Body of pancreas (tissue), 4 donors: ENCODE measurements around the gene RAD23B. TPM values are rescaled to one million over a fixed set of nuclear protein-coding genes. Genes with fewer than 3 reads are reported as not detected.
"Not testable (repeated sequence)": the region's sequence is repeated elsewhere in the genome, so short reads cannot be mapped to it uniquely, and the experiment has no call there.

Source experiments
- ATAC-seq: fragments of 150-250 bp; one replicate; pipeline ENCODE4 v1.9.1; 2016
- DNase-seq, 4 donors: peaks; one replicate each; pipeline ENCODE4 v3.0.0-alpha.2; 2019
- H3K27ac ChIP-seq, 4 donors: fragments of 200-600 bp; sonication (generic); 1 replicate in 3 of 4; 2 replicates in 1 of 4; pipeline versions ENCODE4 v1.5.1 to v1.6.1; 2016 to 2019; ENCODE audit warnings: mild to moderate bottlenecking in 1 of 4, mixed read lengths in 1 of 4, moderate library complexity in 1 of 4
- H3K27me3 ChIP-seq, 2 donors: fragments of 200-600 bp; sonication (generic); one replicate each; pipeline ENCODE4 v1.6.0; 2016; ENCODE audit warnings: mild to moderate bottlenecking in 1 of 2
- H3K36me3 ChIP-seq, 2 donors: fragments of 200-600 bp; sonication (generic); replicated peaks in 1 of 2; 2 replicates each; pipeline ENCODE4 v1.5.1; 2016; ENCODE audit warnings: low read depth in 2 of 2; ENCODE audit not compliant: insufficient read depth in 1 of 2
- H3K4me1 ChIP-seq: fragments of 200-600 bp; sonication (generic); one replicate; pipeline ENCODE4 v1.6.0; 2016
- H3K4me3 ChIP-seq, 2 donors: fragments of 200-600 bp; sonication (generic); 1 replicate in 1 of 2; 2 replicates in 1 of 2; pipeline ENCODE4 v1.5.1; 2016 to 2019
- H3K9me3 ChIP-seq, 3 donors: fragments of 200-600 bp; sonication (generic); 1 replicate in 2 of 3; 2 replicates in 1 of 3; pipeline ENCODE4 v1.5.1; 2016
- POLR2A ChIP-seq, 3 donors: fragments of 450-650 bp; IDR thresholded peaks; one replicate each; pipeline ENCODE4 v1.6.1; 2016; ENCODE audit warnings: antibody characterized with exemption in 3 of 3, mild to moderate bottlenecking in 2 of 3
- WGBS, 2 donors: methylation state at CpG; one replicate each; pipeline ENCODE4 v1.1.5; 2017; 5-methylcytosine and 5-hydroxymethylcytosine counted together
- intact Hi-C: fragments of 100-400 bp; cut with DNase I; formaldehyde crosslinking; loops from one replicate; pipeline ENCODE4 v1.15.1; 2023
- total RNA-seq, 2 donors: library from RNA; depleted of rRNA; stranded (reverse); fragments of >200 nt; gene quantifications; one replicate each; pipeline ENCODE4 v1.1.0, GENCODE V29; 2016
- TF ChIP-seq, protein P1 (sequence below), 7 experiments: fragments of 450-650 bp in 4 of 7; fragments of 200-600 bp in 3 of 7; sonication (generic) in 3 of 7; IDR thresholded peaks; one replicate each; pipeline ENCODE4 v1.5.1; 2016 to 2019; ENCODE audit warnings: antibody characterized with exemption in 7 of 7

Gene RAD23B
- total RNA-seq, 2 donors from 2014 or later: 47.1 to 50.6 TPM

DNA sequence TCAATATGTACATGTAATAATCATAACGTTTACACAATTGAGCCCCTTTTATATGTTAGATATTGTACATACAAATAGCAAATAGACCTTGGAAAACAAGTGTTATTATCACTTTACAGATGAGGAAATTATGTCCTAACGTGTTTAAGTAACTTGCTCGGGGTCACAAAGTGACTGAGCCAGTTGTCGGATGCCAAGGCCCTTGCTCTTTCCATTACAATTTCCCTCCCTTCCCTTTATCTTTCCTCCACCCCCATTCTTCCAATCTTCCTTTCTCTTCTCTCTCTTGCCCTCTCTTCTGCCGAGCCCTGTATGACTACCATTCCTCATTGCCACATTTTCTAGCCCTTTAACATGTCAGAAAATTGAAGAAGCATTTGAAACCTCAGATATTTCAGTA, 34.4 kb upstream of the RAD23B start:
- Histone ChIP-seq H3K27ac (peak overlapping the region; percentile 3 to 82 (median 65)), H3K4me1 (peaks cover 57% of the 10 kb centered on the region), H3K27me3 (no peaks in the 10 kb centered on the region), H3K4me3 (no peak overlapping the region), H3K36me3 (no peaks in the 10 kb centered on the region), H3K9me3 (no peaks in the 10 kb centered on the region)
- DNase-seq: no peak
- TF ChIP-seq POLR2A (IDR thresholded peaks at IDR 0.05): no peak
- TF ChIP-seq, protein P1, sequence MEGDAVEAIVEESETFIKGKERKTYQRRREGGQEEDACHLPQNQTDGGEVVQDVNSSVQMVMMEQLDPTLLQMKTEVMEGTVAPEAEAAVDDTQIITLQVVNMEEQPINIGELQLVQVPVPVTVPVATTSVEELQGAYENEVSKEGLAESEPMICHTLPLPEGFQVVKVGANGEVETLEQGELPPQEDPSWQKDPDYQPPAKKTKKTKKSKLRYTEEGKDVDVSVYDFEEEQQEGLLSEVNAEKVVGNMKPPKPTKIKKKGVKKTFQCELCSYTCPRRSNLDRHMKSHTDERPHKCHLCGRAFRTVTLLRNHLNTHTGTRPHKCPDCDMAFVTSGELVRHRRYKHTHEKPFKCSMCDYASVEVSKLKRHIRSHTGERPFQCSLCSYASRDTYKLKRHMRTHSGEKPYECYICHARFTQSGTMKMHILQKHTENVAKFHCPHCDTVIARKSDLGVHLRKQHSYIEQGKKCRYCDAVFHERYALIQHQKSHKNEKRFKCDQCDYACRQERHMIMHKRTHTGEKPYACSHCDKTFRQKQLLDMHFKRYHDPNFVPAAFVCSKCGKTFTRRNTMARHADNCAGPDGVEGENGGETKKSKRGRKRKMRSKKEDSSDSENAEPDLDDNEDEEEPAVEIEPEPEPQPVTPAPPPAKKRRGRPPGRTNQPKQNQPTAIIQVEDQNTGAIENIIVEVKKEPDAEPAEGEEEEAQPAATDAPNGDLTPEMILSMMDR (IDR thresholded peaks at IDR 0.05): no peak
- whole genome bisulfite sequencing, 2 donors: 42 to 49% methylated on average over 5 of the region's 5 CpGs
- ATAC-seq: no peak
- intact Hi-C loops: no loop called here

DNA sequence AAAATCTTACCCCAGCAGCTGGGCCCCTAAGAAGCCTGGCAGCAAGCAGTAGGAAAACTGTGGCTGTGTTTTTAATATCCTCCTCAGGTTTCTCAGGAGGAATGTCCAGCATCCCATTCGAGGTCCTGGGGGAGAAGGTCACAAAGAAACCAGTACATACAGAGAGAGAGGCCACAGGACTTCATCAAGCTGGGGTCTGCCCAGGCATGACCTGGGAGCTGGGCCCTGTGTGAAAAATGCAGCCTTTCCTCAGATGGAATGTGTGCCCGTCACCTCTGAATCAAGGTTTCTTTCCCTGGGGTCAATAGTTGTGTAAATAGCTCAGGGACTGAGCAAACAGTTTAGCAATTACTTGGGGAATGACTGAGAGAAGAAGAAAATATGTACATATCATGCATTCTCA, 33.9 kb upstream of the RAD23B start:
- peaks cover 53% of the 10 kb centered on the region for H3K4me1 ChIP-seq
- no peaks in the 10 kb centered on the region for H3K27me3 ChIP-seq
- intact Hi-C loops: no loop called here
- no peaks in the 10 kb centered on the region for H3K9me3 ChIP-seq
- 3 to 17% methylated on average over 2 of the region's 2 CpGs for WGBS, 2 donors
- peak in 3 of 4 donors; percentile 33 to 36 (median 35) for DNase-seq
- peak overlapping the region; percentile 3 to 82 (median 65) for H3K27ac ChIP-seq
- no peaks in the 10 kb centered on the region for H3K36me3 ChIP-seq
- ATAC-seq: peak; percentile 47
- peak in 1 of 3 donors; percentile 16 for TF ChIP-seq POLR2A (IDR thresholded peaks at IDR 0.05)
- TF ChIP-seq, protein P1 (IDR thresholded peaks at IDR 0.05): no peak
- no peak overlapping the region for H3K4me3 ChIP-seq

DNA sequence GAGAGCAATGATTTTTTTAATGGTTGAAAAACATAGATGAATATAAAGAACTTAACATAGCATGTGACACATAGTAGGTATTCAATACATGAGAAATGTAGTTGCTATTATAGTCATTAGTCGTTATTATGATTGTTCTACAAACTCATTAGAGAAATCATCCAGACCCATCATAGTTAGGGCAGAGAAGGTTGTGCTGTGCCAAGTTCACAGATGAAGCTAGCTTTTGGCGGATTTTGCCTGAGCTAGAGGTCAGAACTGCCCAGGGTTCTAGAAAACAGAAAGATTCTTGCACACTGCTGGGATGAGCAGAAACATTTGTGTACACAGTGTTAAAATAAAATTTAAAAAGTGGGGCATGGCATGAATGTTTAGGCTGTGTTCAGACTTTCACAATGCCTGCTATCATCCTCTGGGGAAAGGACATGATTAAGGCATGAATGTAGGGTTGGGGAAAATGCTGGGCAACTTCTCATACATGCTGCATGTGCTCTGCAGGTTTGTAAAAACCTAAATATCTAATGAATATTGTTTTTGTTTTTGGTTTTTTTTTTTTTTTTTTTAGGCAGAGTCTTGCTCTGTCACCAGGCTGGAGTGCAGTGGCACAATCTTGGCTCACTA, 33.3 kb upstream of the RAD23B start:
- H3K9me3 ChIP-seq: no peaks in the 10 kb centered on the region
- no peaks in the 10 kb centered on the region for H3K36me3 ChIP-seq
- DNase-seq (no peak), ATAC-seq (no peak)
- H3K4me1 ChIP-seq: peaks cover 48% of the 10 kb centered on the region
- no peak overlapping the region for H3K4me3 ChIP-seq
- TF ChIP-seq, protein P1 (IDR thresholded peaks at IDR 0.05): no peak
- no peak for TF ChIP-seq POLR2A (IDR thresholded peaks at IDR 0.05)
- H3K27ac ChIP-seq: peak overlapping the region in 3 of 4 donors; percentile 3 to 82 (median 71)
- no peaks in the 10 kb centered on the region for H3K27me3 ChIP-seq
- 55 to 73% methylated on average over 2 of the region's 2 CpGs for WGBS, 2 donors
- intact Hi-C loops: no loop called here

DNA sequence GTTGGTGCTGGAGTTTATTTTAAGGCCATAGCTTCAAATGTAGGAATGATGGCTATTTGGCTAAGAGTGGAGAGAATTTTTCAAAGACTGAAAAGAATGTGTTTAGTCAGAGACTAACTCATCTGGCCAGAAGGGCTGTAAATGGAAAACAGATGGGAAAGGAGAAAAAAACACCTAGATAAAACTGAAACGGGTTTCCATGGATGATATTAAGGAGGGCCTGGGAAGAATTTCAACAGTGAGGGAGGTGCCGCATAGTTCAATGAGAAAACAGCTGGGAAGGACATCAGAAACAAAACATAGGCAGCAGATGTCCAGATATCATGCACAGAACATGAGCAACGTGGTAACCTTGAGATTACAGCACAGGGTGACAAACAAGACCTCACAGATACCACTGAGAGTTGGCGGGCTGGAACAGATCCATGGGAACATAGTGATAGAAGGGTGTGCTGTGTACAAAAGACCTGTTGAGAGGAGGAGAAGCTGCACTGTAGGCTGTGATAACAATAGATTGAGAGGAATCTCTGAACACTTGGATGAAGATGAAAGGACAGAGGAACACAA, 31.2 kb upstream of the RAD23B start:
- H3K4me3 ChIP-seq: no peak overlapping the region
- peaks cover 54% of the 10 kb centered on the region for H3K4me1 ChIP-seq
- no peaks in the 10 kb centered on the region for H3K27me3 ChIP-seq
- no peaks in the 10 kb centered on the region for H3K36me3 ChIP-seq
- intact Hi-C loops: no loop called here
- TF ChIP-seq, protein P1 (IDR thresholded peaks at IDR 0.05): no peak
- TF ChIP-seq POLR2A (IDR thresholded peaks at IDR 0.05): no peak
- DNase-seq (peak; percentile 72 to 85 (median 76)), ATAC-seq (peak; percentile 92)
- H3K27ac ChIP-seq: peak overlapping the region; percentile 36 to 68 (median 49)
- WGBS, 2 donors: 10 to 15% methylated on average over 4 of the region's 4 CpGs
- H3K9me3 ChIP-seq: no peaks in the 10 kb centered on the region

DNA sequence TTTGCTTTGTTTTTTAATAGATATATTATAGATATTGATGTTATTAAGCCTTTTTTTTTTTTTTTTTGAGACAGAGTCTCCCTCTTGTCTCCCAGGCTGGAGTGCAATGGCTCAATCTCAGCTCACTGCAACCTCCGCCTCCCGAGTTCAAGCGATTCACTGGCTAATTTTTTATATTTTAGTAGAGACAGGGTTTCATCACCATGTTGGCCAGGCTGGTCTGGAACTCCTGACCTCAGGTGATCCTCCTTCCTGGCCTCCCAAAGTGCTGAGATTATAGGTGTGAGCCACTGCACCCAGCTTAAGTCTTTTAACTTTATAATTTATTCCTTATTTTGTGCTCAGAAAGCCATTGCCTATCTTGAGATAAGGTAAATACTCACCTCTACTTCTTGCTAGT, 24.2 kb upstream of the RAD23B start:
- DNase-seq (no peak), ATAC-seq (no peak)
- H3K27ac ChIP-seq: no peak overlapping the region
- H3K4me3 ChIP-seq: no peak overlapping the region
- H3K27me3 ChIP-seq: no peaks in the 10 kb centered on the region
- 94% methylated on average over 3 of the region's 3 CpGs for WGBS, 2 donors
- TF ChIP-seq, protein P1 (IDR thresholded peaks at IDR 0.05): no peak
- TF ChIP-seq POLR2A (IDR thresholded peaks at IDR 0.05): no peak
- H3K4me1 ChIP-seq: peaks cover 5% of the 10 kb centered on the region
- intact Hi-C loops: no loop called here
- H3K36me3 ChIP-seq: no peaks in the 10 kb centered on the region
- no peaks in the 10 kb centered on the region for H3K9me3 ChIP-seq

DNA sequence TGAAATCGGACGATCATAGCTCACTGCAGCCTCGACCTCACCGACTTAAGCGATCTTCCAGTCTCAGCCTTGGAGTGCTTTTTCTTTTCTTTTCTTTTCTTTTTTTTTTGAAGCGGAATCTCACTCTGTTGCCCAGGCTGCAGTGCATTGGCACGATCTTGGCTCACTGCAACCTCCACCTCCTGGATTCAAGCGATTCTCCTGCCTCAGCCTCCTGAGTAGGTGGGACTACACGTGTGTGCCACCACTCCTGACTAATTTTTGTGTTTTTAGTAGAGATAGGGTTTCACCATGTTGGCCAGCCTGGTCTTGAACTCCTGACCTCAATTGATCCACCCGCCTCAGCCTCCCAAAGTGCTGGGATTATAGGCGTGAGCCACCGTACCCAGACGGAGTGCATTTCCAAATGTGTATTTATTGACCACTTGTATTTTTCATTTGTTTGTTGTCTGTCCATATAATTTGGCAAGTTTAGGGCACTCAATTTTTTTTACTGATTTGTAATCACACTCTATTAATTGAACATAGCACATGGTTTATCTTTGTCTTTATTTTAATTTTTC, 23.2 kb upstream of the RAD23B start:
- H3K36me3 ChIP-seq, H3K4me3 ChIP-seq, H3K9me3 ChIP-seq, DNase-seq, H3K27me3 ChIP-seq, H3K4me1 ChIP-seq, intact Hi-C loops, H3K27ac ChIP-seq, ATAC-seq: not testable (repeated sequence)
- 91 to 93% methylated on average over 13 of the region's 13 CpGs for WGBS, 2 donors
